ENCODE results near the gene RALGAPA2.

GRCh38 chr20:20463933-20464374 is 248.5 kb downstream of the RALGAPA2 start:
- TF ChIP-seq CTCF (IDR thresholded peaks at IDR 0.05): no peak
- no peak for TF ChIP-seq POLR2A (IDR thresholded peaks at IDR 0.05)

Measured in body of pancreas (tissue), 4 donors.